Measurements from ENCODE around the gene ELN.
"Not testable (repeated sequence)": the region's sequence is repeated elsewhere in the genome, so short reads cannot be mapped to it uniquely, and the experiment has no call there.

ELN gene

DNA sequence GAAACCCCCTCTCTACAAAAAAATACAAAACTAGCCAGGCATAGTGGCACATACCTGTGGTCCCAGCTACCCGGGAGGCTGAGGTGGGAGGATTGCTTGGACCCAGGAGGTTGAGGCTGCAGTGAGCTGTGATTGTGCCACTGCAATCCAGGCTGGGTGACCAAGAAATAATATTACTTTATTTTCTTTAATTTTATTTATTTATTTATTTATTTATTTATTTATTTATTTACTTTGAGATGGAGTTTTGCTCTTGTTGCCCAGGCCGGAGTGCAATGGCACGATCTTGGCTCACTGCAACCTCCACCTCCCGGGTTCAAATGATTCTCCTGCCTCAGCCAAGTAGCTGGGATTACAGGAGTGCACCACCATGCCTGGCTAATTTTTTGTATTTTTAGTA lies 16.6 kb upstream of the ELN start:
- H3K27me3 ChIP-seq (ENCODE audit: control insufficient read depth, insufficient read depth, low read length, poor library complexity, severe bottlenecking); H3K27ac ChIP-seq (ENCODE audit: insufficient read depth, low read depth, low read length, poor library complexity, severe bottlenecking); H3K4me3 ChIP-seq (ENCODE audit: insufficient read depth, low read depth, low read length); H3K4me1 ChIP-seq (ENCODE audit: control insufficient read depth, insufficient read depth, low read length); H3K9me3 ChIP-seq (ENCODE audit: control insufficient read depth, low read length); H3K36me3 ChIP-seq (ENCODE audit: control insufficient read depth, insufficient read depth, low read length): not testable (repeated sequence)
- WGBS, 2 experiments = 93 to 96% methylated on average over 4 of the region's 4 CpGs

DNA sequence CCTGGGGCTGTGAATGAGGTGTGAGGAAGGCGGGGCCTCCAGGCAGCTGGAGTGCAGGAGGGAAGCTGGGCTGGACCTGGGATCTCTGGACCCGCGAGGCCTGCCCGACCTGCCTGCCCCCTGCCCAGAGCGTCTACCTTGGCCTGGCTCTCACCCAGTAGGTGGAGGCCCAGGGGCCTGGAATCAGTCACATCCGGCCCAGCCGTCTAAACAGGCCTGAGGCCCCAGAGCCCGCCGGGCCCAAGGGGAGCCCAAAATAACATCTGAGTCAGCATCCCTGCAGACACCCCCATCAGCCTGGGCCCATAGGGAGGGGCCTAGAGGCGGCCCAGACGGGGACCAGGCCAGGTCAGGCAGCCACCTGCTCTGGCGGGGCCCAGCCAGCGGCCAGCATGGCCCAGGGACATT lies 15.1 kb upstream of the ELN start:
- no peaks in the 10 kb centered on the region for H3K27me3 ChIP-seq (ENCODE audit: control insufficient read depth, insufficient read depth, low read length, poor library complexity, severe bottlenecking)
- no peaks in the 10 kb centered on the region for H3K36me3 ChIP-seq (ENCODE audit: control insufficient read depth, insufficient read depth, low read length)
- no peaks in the 10 kb centered on the region for H3K4me1 ChIP-seq (ENCODE audit: control insufficient read depth, insufficient read depth, low read length)
- WGBS, 2 experiments = 79% methylated on average over 13 of the region's 13 CpGs
- H3K9me3 ChIP-seq (ENCODE audit: control insufficient read depth, low read length) = no peaks in the 10 kb centered on the region
- H3K27ac ChIP-seq (ENCODE audit: insufficient read depth, low read depth, low read length, poor library complexity, severe bottlenecking) = no peak overlapping the region
- no peak overlapping the region for H3K4me3 ChIP-seq (ENCODE audit: insufficient read depth, low read depth, low read length)

DNA sequence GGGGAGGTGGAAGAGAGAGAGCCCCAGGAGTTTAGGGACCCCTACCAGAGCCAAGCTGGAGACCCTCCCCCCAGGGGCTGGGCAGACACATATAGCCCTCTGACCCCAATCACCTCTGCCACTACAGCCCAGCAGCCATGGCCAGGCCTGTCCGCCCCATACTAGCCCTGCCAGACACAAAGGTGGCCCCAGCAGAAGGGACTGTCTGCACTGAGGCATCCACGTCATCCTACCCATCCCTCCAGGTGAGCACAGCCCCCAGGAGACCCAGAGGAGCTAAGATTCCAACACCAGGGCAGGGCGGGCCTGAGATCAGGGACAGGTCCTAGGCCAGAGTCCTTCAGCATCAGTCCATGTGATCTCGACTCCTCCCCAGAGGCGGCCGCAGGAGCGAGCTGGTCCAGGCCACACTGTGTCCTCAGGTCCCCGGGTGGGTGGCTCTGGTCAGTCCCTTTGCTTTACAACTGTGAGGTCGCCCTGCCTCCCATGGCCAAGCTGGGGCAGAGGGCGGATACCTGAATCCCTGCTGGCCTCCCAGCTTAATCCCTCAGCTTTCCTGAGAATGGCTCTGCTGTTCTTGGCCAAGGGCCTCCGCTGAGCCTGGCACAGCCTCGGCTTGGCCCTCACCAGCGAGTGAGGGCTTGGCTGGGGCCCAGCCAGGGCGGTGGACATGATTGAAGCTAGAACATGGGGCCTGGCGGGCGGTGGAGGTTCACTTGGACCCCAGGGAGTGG lies 14.3 kb upstream of the ELN start:
- Histone ChIP-seq H3K9me3 (ENCODE audit: control insufficient read depth, low read length) (no peaks in the 10 kb centered on the region), H3K4me1 (ENCODE audit: control insufficient read depth, insufficient read depth, low read length) (no peaks in the 10 kb centered on the region), H3K36me3 (ENCODE audit: control insufficient read depth, insufficient read depth, low read length) (no peaks in the 10 kb centered on the region), H3K4me3 (ENCODE audit: insufficient read depth, low read depth, low read length) (no peak overlapping the region), H3K27me3 (ENCODE audit: control insufficient read depth, insufficient read depth, low read length, poor library complexity, severe bottlenecking) (no peaks in the 10 kb centered on the region), H3K27ac (ENCODE audit: insufficient read depth, low read depth, low read length, poor library complexity, severe bottlenecking) (no peak overlapping the region)
- WGBS, 2 experiments = 87 to 89% methylated on average over 16 of the region's 16 CpGs

DNA sequence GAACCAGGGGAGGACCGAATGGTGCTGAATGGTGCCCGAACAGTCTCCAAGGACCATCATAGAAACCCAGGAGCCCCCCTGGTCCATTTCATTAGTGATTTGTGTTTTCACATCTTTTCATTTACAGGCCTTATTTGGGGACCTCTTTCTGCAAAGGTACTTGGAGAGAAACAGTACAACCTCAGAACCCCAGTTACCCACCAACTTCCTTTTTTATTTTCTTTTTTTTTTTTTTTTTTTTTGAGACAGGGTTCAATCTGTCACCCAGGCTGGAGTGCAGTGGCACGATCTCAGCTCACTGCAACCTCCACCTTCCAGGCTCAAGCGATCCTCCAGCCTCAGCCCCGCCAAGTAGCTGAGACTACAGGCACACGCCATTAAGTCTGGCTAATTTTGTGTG lies 13.0 kb upstream of the ELN start:
- Histone ChIP-seq H3K27me3 (ENCODE audit: control insufficient read depth, insufficient read depth, low read length, poor library complexity, severe bottlenecking) (no peaks in the 10 kb centered on the region), H3K27ac (ENCODE audit: insufficient read depth, low read depth, low read length, poor library complexity, severe bottlenecking) (no peak overlapping the region), H3K9me3 (ENCODE audit: control insufficient read depth, low read length) (no peaks in the 10 kb centered on the region), H3K4me1 (ENCODE audit: control insufficient read depth, insufficient read depth, low read length) (no peaks in the 10 kb centered on the region), H3K4me3 (ENCODE audit: insufficient read depth, low read depth, low read length) (no peak overlapping the region), H3K36me3 (ENCODE audit: control insufficient read depth, insufficient read depth, low read length) (no peaks in the 10 kb centered on the region)
- 91 to 95% methylated on average over 6 of the region's 6 CpGs for WGBS, 2 experiments

DNA sequence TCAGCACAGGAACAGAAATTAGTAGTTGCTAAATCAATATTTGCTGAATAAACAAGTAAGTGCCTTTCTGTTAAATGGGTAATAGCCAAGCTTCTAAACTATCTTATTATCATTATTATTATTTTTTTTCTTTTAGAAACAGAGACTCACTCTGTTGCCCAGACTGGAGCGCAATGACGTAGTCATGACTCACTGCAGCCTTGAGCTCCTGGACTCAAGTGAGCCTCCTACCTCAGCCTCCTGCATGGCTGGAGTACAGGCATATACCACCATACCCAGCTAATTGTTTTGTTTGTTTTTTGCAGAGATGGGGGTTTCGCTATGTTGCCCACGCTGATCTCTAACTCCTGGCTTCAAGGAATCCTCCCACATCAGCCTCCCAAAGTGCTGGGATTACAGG lies 12.3 kb upstream of the ELN start:
- H3K27ac ChIP-seq (ENCODE audit: insufficient read depth, low read depth, low read length, poor library complexity, severe bottlenecking) = no peak overlapping the region
- no peak overlapping the region for H3K4me3 ChIP-seq (ENCODE audit: insufficient read depth, low read depth, low read length)
- no peaks in the 10 kb centered on the region for H3K27me3 ChIP-seq (ENCODE audit: control insufficient read depth, insufficient read depth, low read length, poor library complexity, severe bottlenecking)
- WGBS, 2 experiments = 90 to 94% methylated on average over 4 of the region's 4 CpGs
- H3K9me3 ChIP-seq (ENCODE audit: control insufficient read depth, low read length) = no peaks in the 10 kb centered on the region
- no peaks in the 10 kb centered on the region for H3K4me1 ChIP-seq (ENCODE audit: control insufficient read depth, insufficient read depth, low read length)
- H3K36me3 ChIP-seq (ENCODE audit: control insufficient read depth, insufficient read depth, low read length) = no peaks in the 10 kb centered on the region

DNA sequence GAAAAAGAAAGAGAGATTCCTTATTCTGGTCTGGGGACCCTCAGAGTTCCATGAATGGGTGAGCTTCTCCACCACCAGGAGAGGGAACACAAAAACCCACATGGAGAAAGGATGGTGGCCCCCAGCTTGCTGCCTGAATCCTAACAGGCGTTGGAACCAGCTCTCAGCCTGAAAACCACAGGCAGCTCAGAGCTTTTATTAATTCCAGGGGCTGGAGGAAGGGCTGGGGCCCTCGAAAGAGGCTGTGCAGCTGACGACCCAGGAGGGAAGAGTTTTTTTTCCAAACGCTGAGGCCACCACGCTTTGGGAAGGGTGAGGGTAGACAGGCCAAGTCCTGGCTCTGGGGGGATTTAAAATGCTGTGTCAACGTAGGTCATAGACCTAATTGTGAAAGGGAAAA lies 10.8 kb upstream of the ELN start:
- Histone ChIP-seq H3K36me3 (ENCODE audit: control insufficient read depth, insufficient read depth, low read length) (no peaks in the 10 kb centered on the region), H3K4me3 (ENCODE audit: insufficient read depth, low read depth, low read length) (no peak overlapping the region), H3K27ac (ENCODE audit: insufficient read depth, low read depth, low read length, poor library complexity, severe bottlenecking) (no peak overlapping the region), H3K4me1 (ENCODE audit: control insufficient read depth, insufficient read depth, low read length) (no peaks in the 10 kb centered on the region), H3K9me3 (ENCODE audit: control insufficient read depth, low read length) (no peaks in the 10 kb centered on the region), H3K27me3 (ENCODE audit: control insufficient read depth, insufficient read depth, low read length, poor library complexity, severe bottlenecking) (no peaks in the 10 kb centered on the region)
- 60 to 69% methylated on average over 6 of the region's 6 CpGs for WGBS, 2 experiments

DNA sequence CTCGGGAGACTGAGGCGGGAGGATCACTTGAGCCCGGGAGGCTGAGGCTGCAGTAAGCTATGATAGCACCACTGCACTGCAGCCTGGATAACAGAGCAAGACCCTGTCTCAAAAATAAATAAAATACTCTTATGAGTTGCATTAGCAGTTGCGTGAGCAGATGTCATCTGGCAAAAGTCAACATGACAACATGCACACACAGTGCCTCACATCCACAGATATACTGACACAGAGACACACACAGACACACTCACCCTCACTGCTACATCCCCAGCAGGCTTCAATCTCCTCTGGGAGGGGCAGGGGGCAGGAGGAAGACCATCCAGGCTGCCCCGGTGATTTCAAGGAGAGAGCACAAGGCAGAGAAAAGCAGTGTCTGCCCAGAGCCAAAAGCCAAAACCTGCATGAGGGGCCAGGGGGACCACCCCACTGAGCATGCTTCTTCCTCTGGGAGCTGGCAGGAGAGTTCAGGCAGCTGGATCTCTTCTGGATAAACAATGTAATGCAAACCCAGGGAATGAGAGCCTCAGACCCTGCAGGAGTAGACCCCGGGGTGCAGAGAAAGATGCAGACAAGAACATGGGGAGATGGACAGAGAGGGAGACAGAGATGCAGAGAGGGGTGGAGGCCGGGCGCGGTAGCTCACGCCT lies 9.6 kb upstream of the ELN start:
- H3K27me3 ChIP-seq (ENCODE audit: control insufficient read depth, insufficient read depth, low read length, poor library complexity, severe bottlenecking) = no peaks in the 10 kb centered on the region
- no peaks in the 10 kb centered on the region for H3K4me1 ChIP-seq (ENCODE audit: control insufficient read depth, insufficient read depth, low read length)
- no peak overlapping the region for H3K4me3 ChIP-seq (ENCODE audit: insufficient read depth, low read depth, low read length)
- no peaks in the 10 kb centered on the region for H3K9me3 ChIP-seq (ENCODE audit: control insufficient read depth, low read length)
- H3K27ac ChIP-seq (ENCODE audit: insufficient read depth, low read depth, low read length, poor library complexity, severe bottlenecking) = no peak overlapping the region
- WGBS, 2 experiments = 81 to 86% methylated on average over 10 of the region's 10 CpGs
- H3K36me3 ChIP-seq (ENCODE audit: control insufficient read depth, insufficient read depth, low read length) = no peaks in the 10 kb centered on the region

DNA sequence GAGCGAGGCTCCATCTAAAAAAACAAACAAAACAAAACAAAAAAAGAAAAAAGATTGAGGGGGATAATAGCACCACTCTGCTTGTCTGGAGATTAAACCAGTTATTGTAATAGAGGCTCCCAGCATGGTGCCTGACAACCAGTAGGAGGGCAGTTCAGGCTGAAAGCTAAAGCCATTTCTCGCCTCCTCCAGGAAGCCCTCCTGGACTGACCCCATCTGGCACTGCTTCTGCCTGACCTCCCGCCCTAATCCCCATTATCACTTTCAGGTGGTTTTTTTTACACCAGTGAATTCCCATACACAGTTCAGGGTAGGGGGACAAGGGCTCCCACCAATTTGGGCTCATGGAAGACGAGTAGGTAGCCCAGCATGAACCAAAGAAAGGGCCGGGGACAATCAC lies 8.8 kb upstream of the ELN start:
- H3K36me3 ChIP-seq (ENCODE audit: control insufficient read depth, insufficient read depth, low read length) = no peaks in the 10 kb centered on the region
- H3K9me3 ChIP-seq (ENCODE audit: control insufficient read depth, low read length) = no peaks in the 10 kb centered on the region
- WGBS, 2 experiments = 69 to 75% methylated on average over 4 to 5 of the region's 5 CpGs
- H3K4me1 ChIP-seq (ENCODE audit: control insufficient read depth, insufficient read depth, low read length) = no peaks in the 10 kb centered on the region
- H3K27me3 ChIP-seq (ENCODE audit: control insufficient read depth, insufficient read depth, low read length, poor library complexity, severe bottlenecking) = no peaks in the 10 kb centered on the region
- H3K4me3 ChIP-seq (ENCODE audit: insufficient read depth, low read depth, low read length) = no peak overlapping the region
- no peak overlapping the region for H3K27ac ChIP-seq (ENCODE audit: insufficient read depth, low read depth, low read length, poor library complexity, severe bottlenecking)

DNA sequence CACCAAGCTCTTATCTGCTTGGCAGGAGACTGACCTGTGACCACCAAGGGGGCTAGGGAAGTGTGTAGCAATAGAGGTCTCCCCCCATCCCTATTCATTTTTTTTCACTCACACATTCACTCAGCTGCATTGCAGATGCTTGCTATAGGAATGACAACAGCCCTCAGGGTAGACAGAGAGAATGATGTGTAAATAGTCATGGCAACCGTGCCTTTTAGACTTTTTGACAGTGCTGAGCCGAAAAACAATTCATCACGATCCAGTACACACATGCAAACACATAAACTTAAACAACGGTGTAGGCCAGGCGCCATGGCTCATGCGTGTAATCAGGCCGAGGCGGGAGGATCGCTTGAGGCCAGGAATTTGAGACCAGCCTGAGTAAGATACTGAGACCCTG lies 7.6 kb upstream of the ELN start:
- WGBS, 2 experiments = 92 to 96% methylated on average over 9 of the region's 9 CpGs
- no peak overlapping the region for H3K4me3 ChIP-seq (ENCODE audit: insufficient read depth, low read depth, low read length)
- H3K9me3 ChIP-seq (ENCODE audit: control insufficient read depth, low read length) = no peaks in the 10 kb centered on the region
- H3K27ac ChIP-seq (ENCODE audit: insufficient read depth, low read depth, low read length, poor library complexity, severe bottlenecking) = no peak overlapping the region
- no peaks in the 10 kb centered on the region for H3K27me3 ChIP-seq (ENCODE audit: control insufficient read depth, insufficient read depth, low read length, poor library complexity, severe bottlenecking)
- H3K4me1 ChIP-seq (ENCODE audit: control insufficient read depth, insufficient read depth, low read length) = no peaks in the 10 kb centered on the region
- H3K36me3 ChIP-seq (ENCODE audit: control insufficient read depth, insufficient read depth, low read length) = no peaks in the 10 kb centered on the region

DNA sequence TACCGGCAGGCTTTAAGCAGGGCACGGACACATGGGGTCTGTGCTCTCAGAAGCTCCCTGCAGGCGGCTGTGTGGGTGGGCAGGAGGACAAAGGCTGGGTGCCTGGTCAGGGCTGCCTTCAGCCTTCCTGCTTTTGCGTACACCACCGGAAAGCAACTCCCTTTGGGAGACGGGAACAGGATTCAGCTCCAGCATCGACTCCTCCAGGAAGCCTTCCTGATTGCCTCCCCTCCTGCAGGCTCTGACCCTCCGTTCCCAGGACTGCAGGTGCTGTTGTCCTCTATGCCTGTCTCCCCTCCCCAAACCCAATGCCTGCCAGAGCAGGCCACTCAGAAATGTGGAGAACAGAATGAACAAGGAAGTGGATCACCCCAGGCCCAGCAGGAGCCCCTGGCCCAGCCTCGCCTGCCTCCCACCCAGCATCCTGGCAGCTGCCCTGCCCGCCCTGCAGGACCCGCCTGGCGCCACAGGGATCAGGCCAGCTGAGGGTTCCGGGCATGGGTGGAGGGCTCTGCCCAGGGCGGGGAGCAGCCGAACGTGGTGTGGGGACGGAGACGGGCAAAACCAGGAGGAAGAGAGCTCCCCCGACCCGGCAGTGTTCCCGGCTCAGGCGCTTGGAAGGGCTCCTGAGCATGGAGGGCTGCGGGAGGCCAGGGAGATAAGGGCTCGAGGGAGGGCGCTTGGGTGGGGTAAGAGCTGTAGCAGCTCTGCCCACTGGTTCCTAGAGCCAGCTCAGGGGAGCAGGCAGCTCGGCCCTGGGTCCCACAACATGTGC lies 6.2 kb upstream of the ELN start:
- Histone ChIP-seq H3K27me3 (ENCODE audit: control insufficient read depth, insufficient read depth, low read length, poor library complexity, severe bottlenecking) (no peaks in the 10 kb centered on the region), H3K9me3 (ENCODE audit: control insufficient read depth, low read length) (no peaks in the 10 kb centered on the region), H3K36me3 (ENCODE audit: control insufficient read depth, insufficient read depth, low read length) (no peaks in the 10 kb centered on the region), H3K4me3 (ENCODE audit: insufficient read depth, low read depth, low read length) (no peak overlapping the region), H3K4me1 (ENCODE audit: control insufficient read depth, insufficient read depth, low read length) (no peaks in the 10 kb centered on the region), H3K27ac (ENCODE audit: insufficient read depth, low read depth, low read length, poor library complexity, severe bottlenecking) (no peak overlapping the region)
- 74 to 76% methylated on average over 26 of the region's 26 CpGs for WGBS, 2 experiments

All from ectodermal cell (in vitro differentiated cells).